ENCODE results near the gene SLC10A6.

SLC10A6 gene

GRCh38 chr4:86846921-86847320 is 2.3 kb downstream of the SLC10A6 start:
- no peak for DNase-seq

GRCh38 chr4:86845593-86845992 is 3.6 kb downstream of the SLC10A6 start:
- no peak for DNase-seq

- DNase-seq = no peak
Measured at GRCh38 chr4:86841309-86841708, 7.9 kb downstream of the SLC10A6 start.

- no peak for DNase-seq
Measured at GRCh38 chr4:86840858-86841257, 8.3 kb downstream of the SLC10A6 start.

GRCh38 chr4:86837691-86838503 is 11.3 kb downstream of the SLC10A6 start:
- DNase-seq = peak; percentile 74

GRCh38 chr4:86835677-86836076 is 13.5 kb downstream of the SLC10A6 start:
- DNase-seq = no peak

GRCh38 chr4:86834901-86835300 is 14.3 kb downstream of the SLC10A6 start:
- DNase-seq = no peak

GRCh38 chr4:86833615-86834014 is 15.6 kb downstream of the SLC10A6 start:
- DNase-seq = no peak

GRCh38 chr4:86831262-86832130 is 17.7 kb downstream of the SLC10A6 start:
- no peak for DNase-seq

GRCh38 chr4:86825511-86825910 is 23.7 kb downstream of the SLC10A6 start:
- DNase-seq = no peak

- no peak for DNase-seq
Measured at GRCh38 chr4:86822136-86822535, 27.0 kb downstream of the SLC10A6 start.

- no peak for DNase-seq
Measured at GRCh38 chr4:86821151-86821550, 28.0 kb downstream of the SLC10A6 start.

- no peak for DNase-seq
Measured at GRCh38 chr4:86819561-86819960, 29.6 kb downstream of the SLC10A6 start.

GRCh38 chr4:86818841-86819240 is 30.3 kb downstream of the SLC10A6 start:
- DNase-seq = no peak

GRCh38 chr4:86818211-86818610 is 31.0 kb downstream of the SLC10A6 start:
- no peak for DNase-seq

GRCh38 chr4:86816501-86817273 is 32.5 kb downstream of the SLC10A6 start:
- DNase-seq = no peak

- no peak for DNase-seq
Measured at GRCh38 chr4:86815653-86816052, 33.5 kb downstream of the SLC10A6 start.

- DNase-seq = no peak
Measured at GRCh38 chr4:86810847-86811246, 38.3 kb downstream of the SLC10A6 start.

GRCh38 chr4:86809809-86810208 is 39.4 kb downstream of the SLC10A6 start:
- DNase-seq = no peak

GRCh38 chr4:86791126-86791525 is 58.1 kb downstream of the SLC10A6 start:
- DNase-seq = no peak

GRCh38 chr4:86788826-86789225 is 60.4 kb downstream of the SLC10A6 start:
- no peak for DNase-seq

- no peak for DNase-seq
Measured at GRCh38 chr4:86778175-86778574, 71.0 kb downstream of the SLC10A6 start.

- DNase-seq = no peak
Measured at GRCh38 chr4:86775061-86775460, 74.1 kb downstream of the SLC10A6 start.

All from NCI-H1694 treated with DMSO at 0.1 percent for 48 hours (cell line).